H1 (cell line): ENCODE measurements around the gene DOK6.

Experiments used
- CTCF ChIP-seq, 3 experiments: IDR thresholded peaks; 1 replicate in 2 of 3; 2 replicates in 1 of 3; pipeline versions ENCODE4 v1.5.1 to v1.6.1; 2011; ENCODE audit warnings: low read length in 3 of 3, mild to moderate bottlenecking in 3 of 3, inconsistent platforms in 2 of 3, low read depth in 1 of 3, moderate library complexity in 1 of 3; ENCODE audit not compliant: insufficient read depth in 1 of 3; ENCODE audit errors: control extremely low read depth in 1 of 3
- RBBP5 ChIP-seq: IDR thresholded peaks from 2 replicates; pipeline ENCODE4 v1.7.1; 2012; ENCODE audit warnings: low read depth, mild to moderate bottlenecking, inconsistent platforms, low read length, moderate library complexity, borderline replicate concordance
- TF ChIP-seq, protein P1 (sequence below): IDR thresholded peaks from 2 replicates; pipeline ENCODE4 v1.6.1; 2011; ENCODE audit warnings: low read depth, mild to moderate bottlenecking, low read length; ENCODE audit not compliant: insufficient read depth

DNA sequence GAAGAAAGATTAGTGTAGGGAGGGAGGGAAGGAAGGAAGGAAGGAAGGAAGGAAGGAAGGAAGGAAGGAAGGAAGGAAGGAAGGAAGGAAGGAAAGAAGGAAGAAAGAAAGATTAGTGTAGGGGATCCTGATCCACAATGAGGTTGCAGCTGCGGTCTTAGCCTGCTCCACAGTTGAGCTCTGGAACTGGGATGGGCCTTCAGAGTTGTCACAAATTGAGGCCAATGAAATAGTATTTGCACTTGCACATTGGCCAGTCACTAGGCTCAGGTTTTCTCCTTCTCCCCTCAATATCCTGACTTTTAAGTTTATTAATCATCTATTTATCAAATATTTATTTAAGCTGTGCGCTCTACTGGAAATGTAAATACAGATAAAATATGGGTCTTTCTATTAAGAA, 34.3 kb downstream of the DOK6 start:
- no peak for TF ChIP-seq RBBP5
- TF ChIP-seq, protein P1, sequence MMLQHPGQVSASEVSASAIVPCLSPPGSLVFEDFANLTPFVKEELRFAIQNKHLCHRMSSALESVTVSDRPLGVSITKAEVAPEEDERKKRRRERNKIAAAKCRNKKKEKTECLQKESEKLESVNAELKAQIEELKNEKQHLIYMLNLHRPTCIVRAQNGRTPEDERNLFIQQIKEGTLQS = no peak
- no peak for TF ChIP-seq CTCF (IDR thresholded peaks at IDR 0.05; ENCODE audit: control extremely low read depth in 1 of 3, insufficient read depth in 1 of 3, low read depth in 1 of 3, low read length in 3 of 3)
